Activated CD8-positive, alpha-beta memory T cell treated with anti-CD3 and anti-CD28 coated beads for 24 hours (primary cell): ENCODE measurements around the gene RUVBL2.

Source experiments
- DNase-seq: peaks from one replicate; pipeline ENCODE4 v3.0.0-alpha.2; 2020

RUVBL2 gene

DNA sequence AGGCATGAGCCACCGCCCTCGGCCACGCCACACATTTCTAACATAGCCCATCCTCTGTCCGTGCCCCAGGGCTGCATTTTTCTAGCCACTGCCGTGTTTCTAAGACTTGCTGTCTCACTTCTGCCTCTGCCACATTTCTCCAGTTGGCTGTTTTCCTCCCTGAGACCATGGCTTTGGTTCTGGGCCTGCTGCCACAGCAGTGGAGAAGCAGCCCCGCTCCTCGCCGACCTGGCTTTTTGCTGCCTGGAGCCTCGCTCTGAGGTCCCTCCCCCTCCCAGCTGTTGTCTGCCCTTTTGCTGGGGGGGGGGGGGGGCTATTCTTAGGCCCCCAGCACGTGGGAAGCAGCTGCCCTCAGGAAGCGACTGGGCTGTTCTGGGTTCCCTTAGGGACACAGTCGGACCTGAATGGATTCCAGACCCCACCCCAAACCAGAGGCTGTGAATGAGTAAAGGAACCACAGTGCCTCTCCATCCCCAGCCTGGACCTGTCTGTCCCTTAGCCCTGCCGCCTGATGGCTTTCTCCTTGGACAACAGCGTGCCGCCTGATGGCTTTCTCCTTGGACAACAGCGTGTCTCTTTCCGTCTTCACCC is 3.9 kb upstream of the RUVBL2 start:
- DNase-seq = no peak

DNA sequence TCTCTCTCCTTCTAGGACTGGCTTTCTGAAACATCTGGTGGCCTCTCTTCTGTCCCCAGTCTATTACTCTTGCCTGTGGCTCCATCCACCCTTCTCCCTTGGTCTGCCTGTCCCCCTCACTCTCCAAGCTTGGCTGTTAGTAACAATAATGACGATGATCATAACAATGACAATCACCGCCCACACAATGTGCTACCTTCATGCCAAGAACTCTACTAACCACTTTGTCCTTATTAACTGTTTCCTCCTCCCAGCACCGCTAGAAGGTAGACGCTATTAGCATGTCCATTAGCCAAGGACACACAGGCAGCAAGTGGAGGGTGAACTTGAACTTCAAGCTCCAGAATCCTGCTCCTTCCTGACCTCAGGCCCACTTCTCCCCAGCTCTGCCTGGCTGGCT is 3.3 kb upstream of the RUVBL2 start:
- no peak for DNase-seq

GRCh38 chr19:48991011-48991609 is 2.6 kb upstream of the RUVBL2 start:
- DNase-seq = no peak

DNA sequence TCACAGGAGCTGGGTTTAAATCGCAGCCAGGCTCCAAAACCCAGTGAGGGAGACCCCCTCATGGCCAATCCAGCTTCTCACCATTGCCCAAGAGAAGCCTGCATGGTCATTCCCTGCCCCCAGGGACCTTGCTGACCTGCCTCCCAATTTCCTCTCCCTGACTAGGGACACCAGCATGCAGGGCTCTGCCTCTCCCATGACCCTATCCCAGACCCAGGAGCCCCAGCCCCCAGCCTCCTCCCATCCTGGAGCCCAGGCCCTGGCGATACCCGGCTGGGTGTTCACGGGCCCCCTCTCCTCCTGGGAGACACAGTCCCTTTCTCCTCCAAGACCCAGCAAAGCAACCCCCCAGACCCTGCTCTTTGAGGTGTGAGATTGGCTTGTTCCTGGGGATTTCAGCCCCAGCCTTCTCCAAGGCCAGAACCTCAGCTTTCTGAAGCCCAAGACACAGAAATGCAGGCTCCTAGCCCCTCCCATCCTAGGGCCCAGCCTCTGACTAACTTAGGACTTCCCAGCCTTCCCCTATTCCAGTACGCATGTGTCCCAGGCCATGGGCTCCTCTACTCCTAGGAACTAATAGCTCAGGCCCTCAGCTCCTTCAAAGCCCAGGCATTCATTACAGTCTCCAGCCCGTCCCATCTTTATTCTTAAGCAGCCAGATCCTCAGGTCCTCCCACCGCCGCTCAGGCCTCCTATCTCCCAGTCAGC is 1.7 kb upstream of the RUVBL2 start:
- DNase-seq = no peak

DNA sequence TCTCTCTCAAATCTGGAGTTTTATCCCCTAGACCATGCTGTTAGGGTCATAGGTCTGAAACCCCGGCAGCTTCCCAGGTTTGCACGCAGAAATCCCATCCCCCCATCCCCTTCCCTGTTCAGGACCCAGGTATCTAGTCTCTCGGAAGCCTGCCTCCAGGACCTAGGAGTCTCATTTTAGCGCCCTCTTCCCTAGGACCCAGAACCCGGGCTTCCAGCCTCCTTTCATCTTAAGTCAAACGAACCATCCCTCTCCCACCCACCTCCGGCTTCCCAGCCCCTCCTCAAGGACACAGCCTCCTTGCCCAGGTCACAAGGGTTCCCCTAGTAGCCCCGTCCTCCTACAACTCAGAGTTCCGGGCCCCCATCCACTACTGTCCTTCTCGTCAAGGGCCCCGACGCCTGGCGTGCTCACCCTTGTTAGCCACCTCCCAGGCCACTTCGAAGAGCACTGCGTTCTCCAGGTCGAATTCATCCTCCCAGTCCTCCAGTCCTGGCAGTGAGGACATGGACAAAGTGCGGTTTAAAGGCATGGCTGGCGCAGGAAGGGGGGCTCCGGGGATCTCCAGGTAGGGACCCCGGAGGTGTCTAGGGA is 1.0 kb upstream of the RUVBL2 start:
- no peak for DNase-seq

- DNase-seq = no peak
These were observed 324 bp downstream of the RUVBL2 start for GRCh38 chr19:48994035-48994386.

GRCh38 chr19:48997972-48998371 is 4.3 kb downstream of the RUVBL2 start:
- DNase-seq = no peak

DNA sequence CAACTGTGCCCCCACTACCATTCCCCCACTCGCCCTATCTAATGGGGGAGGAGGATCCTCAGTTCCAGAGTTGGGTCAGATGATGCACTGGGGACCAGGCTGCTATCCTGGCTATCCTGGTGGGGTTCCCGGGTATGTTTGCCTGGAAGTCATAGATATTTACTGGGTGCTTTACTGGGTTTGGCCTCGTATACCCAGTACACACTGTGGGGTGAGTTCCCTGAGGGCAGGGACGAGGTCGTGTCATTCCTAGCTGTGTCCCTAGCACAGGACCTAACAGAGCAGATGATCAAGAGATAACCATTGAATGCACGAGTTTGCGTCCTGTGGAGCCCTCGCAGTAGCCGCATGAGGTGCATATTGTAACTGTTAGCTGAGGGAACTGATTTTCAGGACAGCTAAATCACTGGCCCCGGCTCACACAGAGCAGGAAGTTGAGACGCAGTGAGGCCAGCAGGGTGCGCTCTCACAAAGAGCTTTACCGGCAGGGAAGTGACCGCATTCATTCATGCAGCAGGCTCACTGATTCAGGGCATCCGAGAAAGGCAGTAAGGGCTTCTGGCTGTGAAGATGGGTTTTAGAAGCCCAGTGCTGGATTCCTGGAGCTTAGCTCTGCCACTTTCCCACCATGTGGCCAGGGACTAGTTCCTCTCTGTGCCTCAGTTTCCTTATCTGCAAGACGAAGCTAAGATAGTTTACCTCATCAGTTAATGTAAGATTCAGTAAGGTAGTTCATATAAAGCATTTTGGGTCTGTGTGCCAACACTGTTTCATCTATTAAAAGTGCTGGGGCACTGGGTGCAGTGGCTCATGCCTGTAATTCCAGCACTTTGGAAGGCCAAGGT is 6.0 kb downstream of the RUVBL2 start:
- peak; percentile 84 for DNase-seq

DNA sequence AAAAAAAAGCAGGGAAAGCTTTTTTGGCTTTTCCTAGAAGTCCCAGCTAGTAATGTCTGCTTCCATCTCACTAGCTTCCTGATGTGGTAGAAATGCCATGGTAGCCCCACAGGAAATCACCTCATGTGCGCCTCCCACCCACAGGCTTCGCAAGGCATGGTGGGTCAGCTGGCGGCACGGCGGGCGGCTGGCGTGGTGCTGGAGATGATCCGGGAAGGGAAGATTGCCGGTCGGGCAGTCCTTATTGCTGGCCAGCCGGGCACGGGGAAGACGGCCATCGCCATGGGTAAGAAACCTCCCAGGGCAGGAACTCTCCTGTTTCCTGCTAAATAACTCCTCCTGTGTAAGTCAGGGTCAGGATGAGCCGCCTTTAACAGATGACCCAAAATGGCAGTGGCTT is 10.4 kb downstream of the RUVBL2 start:
- DNase-seq = no peak

- DNase-seq = no peak
These were observed 11.4 kb downstream of the RUVBL2 start for GRCh38 chr19:49004964-49005614.

DNA sequence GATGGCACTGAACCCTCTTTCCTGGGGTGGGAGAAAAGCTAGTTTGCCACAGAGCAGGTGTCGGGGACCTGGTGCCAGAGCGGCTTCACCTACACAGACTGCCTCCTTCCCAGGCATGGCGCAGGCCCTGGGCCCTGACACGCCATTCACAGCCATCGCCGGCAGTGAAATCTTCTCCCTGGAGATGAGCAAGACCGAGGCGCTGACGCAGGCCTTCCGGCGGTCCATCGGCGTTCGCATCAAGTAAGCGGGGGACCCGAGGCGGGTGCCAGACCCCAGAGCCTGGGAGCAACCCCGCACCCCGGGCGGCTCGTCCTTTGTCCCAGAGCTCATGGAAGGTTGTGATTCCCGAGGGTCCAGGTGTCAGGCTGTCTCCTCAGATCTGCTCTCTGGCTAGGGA is 13.2 kb downstream of the RUVBL2 start:
- DNase-seq = no peak

- no peak for DNase-seq
These were observed 16.1 kb downstream of the RUVBL2 start for GRCh38 chr19:49009828-49010227.

DNA sequence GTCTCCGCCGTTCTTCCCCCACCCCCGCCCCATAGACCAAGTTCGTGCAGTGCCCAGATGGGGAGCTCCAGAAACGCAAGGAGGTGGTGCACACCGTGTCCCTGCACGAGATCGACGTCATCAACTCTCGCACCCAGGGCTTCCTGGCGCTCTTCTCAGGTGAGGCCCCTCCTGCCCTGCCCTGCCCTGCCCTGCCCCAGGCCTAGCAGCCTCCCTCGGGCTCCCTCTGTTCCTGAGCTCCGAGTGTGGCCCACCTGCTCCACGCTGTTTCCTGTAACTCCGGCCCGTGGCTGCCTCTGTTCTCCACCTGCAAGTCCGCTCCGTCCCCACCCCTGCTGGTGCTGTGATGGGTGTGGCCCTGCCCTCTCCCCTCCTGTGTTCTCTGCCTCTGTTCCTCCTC is 16.8 kb downstream of the RUVBL2 start:
- DNase-seq = no peak

- DNase-seq = no peak
These were observed 17.5 kb downstream of the RUVBL2 start for GRCh38 chr19:49011194-49011593.

GRCh38 chr19:49014123-49014869 is 20.6 kb downstream of the RUVBL2 start:
- DNase-seq = no peak

GRCh38 chr19:49014870-49015255 is 21.2 kb downstream of the RUVBL2 start:
- no peak for DNase-seq

DNA sequence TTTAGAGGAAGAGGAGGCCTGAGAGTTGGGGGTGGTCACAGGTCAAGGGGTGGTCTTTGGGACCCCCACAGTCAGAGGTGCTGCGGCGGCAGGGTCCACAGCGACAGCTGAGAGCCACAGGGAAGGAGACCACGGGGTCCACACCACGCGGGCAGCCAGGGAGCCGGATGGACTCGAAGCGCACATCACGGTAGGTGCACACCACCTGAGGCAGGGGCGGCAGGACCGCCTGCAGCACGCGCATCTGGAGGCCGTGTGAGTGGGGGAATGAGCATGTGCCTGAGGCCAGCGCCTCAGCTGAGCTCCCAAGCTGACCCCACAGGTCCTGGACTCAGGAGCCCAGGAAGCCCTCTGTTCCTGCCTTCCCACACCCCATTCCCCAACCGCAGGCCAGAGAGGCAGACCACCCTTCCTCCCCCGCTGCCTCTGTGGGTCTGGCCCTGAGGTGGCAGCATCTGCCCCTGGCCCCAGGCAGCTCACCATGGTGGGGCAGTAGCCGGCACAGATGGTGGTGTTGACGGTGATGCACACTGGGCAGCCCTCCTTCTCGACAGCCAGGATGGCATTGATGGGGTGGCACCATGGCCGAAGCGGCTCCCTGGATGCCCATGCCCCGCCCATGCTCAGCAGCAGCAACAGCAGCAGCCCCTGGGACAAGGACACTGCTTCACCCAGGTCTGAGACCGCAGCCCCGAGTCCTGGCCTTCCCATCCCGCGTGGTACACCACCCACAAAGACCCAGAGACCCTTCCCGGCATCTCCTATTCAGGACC is 22.6 kb downstream of the RUVBL2 start:
- no peak for DNase-seq

DNA sequence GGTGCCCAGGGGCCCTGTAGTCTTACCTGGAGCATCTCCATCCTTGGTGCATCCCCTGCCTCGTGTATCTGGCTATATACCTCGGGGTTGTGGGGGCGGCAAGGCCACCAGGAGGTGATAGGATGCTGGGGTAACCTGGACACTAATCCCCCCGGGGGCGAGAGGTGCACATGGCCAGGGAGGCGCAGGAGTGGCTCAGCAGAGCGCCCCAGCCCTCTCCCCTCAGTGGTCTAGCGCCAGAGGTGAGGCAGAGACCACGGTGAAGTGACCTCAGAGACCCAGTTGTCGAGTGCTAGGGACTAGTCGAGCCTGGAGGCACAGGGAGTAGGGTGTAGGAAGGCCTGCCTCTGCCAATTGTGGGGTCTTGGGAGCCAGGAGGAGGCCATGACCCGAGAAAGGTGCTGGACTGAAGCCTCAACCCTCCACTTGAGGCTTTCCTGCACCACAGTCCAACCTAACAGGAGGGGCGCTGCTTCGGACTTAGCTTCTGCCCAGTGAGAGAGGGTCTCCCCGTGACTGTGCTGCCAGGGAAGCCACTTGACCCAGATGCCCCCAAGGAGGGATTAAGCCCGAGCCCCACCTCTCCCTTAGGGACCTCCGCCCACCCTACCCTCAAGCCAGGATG is 23.5 kb downstream of the RUVBL2 start, which contains the start of gene LHB:
Gene LHB (minus strand): TSS at position 51 of the 625 bp plus-strand sequence. CDS start 10 bp downstream, at position 41.
- no peak for DNase-seq

DNA sequence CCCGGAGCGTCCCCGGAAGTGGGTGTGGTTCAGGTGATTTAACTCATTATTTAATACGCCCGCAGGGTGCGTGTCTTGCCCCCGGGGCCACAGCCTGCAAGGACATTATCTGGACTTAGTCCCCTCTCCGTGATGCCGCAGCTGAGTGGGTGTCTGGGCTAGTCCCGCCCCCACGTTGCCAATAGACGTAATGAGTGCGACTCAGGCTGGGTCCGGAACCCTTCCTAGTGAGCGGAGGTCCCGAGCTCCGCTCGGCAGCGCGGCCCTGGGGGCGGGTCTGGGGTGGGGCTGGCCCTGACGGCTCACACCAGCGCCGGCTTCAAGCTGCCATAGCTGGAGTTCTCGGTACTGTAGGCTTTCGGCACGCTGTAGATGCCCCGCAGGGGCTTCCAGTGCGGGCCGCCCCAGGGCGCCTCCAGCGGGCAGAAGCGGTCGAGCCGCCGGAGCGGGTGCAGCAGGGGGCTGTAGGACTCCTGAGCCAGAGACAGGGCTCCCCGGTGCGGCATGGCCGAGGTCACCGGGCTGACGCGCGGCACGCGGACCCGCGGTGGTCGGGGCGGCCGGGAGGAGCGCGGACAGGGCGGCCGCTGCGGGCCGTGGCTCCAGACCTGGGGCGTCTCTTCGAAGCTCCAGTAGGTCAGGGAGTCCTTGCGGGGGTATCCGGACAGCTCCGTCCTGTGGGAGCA is 24.1 kb downstream of the RUVBL2 start:
- peak; percentile 86 for DNase-seq
